ENCODE data around the gene VWA3A. TPM values are rescaled to one million over a fixed set of nuclear protein-coding genes. Genes with fewer than 3 reads are reported as not detected.
"Not testable (repeated sequence)": the region's sequence is repeated elsewhere in the genome, so short reads cannot be mapped to it uniquely, and the experiment has no call there.

The VWA3A gene
- total RNA-seq, 4 donors from 2014 or later = 0.35 to 0.40 TPM; not detected in 2

GRCh38 chr16:22124583-22125284 is 32.4 kb downstream of the VWA3A start:
- whole genome bisulfite sequencing, 2 donors (ENCODE audit: low coverage in 1 of 2) = 40 to 88% methylated on average over 1 to 5 of the region's 6 CpGs
- no peaks in the 10 kb centered on the region for H3K4me1 ChIP-seq
- ATAC-seq = no peak

GRCh38 chr16:22126037-22126558 is 33.8 kb downstream of the VWA3A start:
- no peak for TF ChIP-seq POLR2A (IDR thresholded peaks at IDR 0.05)
- TF ChIP-seq EP300 (IDR thresholded peaks at IDR 0.05) = no peak
- no peak for TF ChIP-seq POLR2AphosphoS5 (IDR thresholded peaks at IDR 0.05)
- TF ChIP-seq, protein P1, sequence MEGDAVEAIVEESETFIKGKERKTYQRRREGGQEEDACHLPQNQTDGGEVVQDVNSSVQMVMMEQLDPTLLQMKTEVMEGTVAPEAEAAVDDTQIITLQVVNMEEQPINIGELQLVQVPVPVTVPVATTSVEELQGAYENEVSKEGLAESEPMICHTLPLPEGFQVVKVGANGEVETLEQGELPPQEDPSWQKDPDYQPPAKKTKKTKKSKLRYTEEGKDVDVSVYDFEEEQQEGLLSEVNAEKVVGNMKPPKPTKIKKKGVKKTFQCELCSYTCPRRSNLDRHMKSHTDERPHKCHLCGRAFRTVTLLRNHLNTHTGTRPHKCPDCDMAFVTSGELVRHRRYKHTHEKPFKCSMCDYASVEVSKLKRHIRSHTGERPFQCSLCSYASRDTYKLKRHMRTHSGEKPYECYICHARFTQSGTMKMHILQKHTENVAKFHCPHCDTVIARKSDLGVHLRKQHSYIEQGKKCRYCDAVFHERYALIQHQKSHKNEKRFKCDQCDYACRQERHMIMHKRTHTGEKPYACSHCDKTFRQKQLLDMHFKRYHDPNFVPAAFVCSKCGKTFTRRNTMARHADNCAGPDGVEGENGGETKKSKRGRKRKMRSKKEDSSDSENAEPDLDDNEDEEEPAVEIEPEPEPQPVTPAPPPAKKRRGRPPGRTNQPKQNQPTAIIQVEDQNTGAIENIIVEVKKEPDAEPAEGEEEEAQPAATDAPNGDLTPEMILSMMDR (IDR thresholded peaks at IDR 0.05) = no peak
- WGBS, 2 donors (ENCODE audit: low coverage in 1 of 2) = 53 to 80% methylated on average over 8 to 14 of the region's 15 CpGs
- no peak overlapping the region for H3K4me3 ChIP-seq
- H3K9me3 ChIP-seq = no peaks in the 10 kb centered on the region
- H3K36me3 ChIP-seq = no peaks in the 10 kb centered on the region
- no peak overlapping the region for H3K27ac ChIP-seq
- H3K27me3 ChIP-seq = no peaks in the 10 kb centered on the region
- no peak for ATAC-seq
- H3K4me1 ChIP-seq = no peaks in the 10 kb centered on the region

More at GRCh38 chr16:22124583-22125284, 32.4 kb downstream of the VWA3A start:
- no peaks in the 10 kb centered on the region for H3K27me3 ChIP-seq
- H3K4me3 ChIP-seq = no peak overlapping the region
- TF ChIP-seq POLR2AphosphoS5 (IDR thresholded peaks at IDR 0.05) (no peak), POLR2A (IDR thresholded peaks at IDR 0.05) (no peak), EP300 (IDR thresholded peaks at IDR 0.05) (no peak)
- TF ChIP-seq, protein P1 (IDR thresholded peaks at IDR 0.05) = no peak
- no peaks in the 10 kb centered on the region for H3K9me3 ChIP-seq
- H3K27ac ChIP-seq = no peak overlapping the region
- no peaks in the 10 kb centered on the region for H3K36me3 ChIP-seq

DNA sequence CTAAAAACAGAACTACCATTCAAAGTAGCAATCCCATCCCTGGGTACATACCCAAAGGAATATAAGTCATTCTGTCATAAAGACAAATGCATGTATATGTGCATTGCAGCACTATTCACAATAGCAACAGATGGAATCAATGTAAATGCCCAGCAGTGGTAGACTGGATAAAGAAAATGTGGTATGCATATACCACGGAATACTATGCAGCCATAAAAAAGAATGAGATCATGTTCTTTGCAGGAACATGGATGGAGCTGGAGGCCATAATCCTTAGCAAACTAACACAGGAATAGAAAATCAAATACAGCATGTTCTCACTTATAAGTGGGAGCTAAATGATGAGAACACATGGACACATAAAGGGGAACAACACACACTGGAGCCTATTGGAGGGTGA is 36.2 kb downstream of the VWA3A start:
- ATAC-seq, H3K4me1 ChIP-seq, H3K9me3 ChIP-seq, H3K27ac ChIP-seq, H3K36me3 ChIP-seq, H3K27me3 ChIP-seq, H3K4me3 ChIP-seq: not testable (repeated sequence)
- WGBS, 2 donors (ENCODE audit: low coverage in 1 of 2) = 92 to 100% methylated on average over 1 of the region's 1 CpG

- H3K9me3 ChIP-seq = no peaks in the 10 kb centered on the region
- no peaks in the 10 kb centered on the region for H3K4me1 ChIP-seq
- H3K4me3 ChIP-seq = no peak overlapping the region
- H3K36me3 ChIP-seq = no peaks in the 10 kb centered on the region
- no peak overlapping the region for H3K27ac ChIP-seq
- TF ChIP-seq, protein P1 (IDR thresholded peaks at IDR 0.05) = no peak
- TF ChIP-seq POLR2AphosphoS5 (IDR thresholded peaks at IDR 0.05) (no peak), EP300 (IDR thresholded peaks at IDR 0.05) (no peak), POLR2A (IDR thresholded peaks at IDR 0.05) (no peak)
- H3K27me3 ChIP-seq = no peaks in the 10 kb centered on the region
- no peak for ATAC-seq
Observed at GRCh38 chr16:22130528-22130927, 38.2 kb downstream of the VWA3A start.

DNA sequence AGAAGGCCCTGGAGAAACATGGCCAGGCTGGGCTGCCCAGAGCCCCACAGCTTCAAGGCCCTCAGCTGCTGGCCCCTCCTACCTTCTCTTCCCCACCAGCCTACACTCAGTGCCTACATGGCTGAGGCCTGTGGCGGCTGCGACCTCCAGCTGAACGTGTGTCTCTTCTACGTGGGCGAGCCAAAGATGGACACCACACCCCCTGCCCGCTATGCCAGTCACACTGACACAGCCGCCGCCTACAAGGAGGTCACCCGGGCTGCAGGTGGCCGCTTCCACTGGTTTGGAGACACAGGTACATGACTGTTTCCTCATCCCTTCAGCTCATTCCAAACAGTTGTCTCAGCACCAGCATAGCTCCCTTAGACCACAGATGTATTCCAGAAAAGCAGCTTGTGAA is 40.5 kb downstream of the VWA3A start:
- Histone ChIP-seq H3K27me3 (no peaks in the 10 kb centered on the region), H3K27ac (no peak overlapping the region), H3K36me3 (no peaks in the 10 kb centered on the region), H3K9me3 (no peaks in the 10 kb centered on the region), H3K4me3 (no peak overlapping the region), H3K4me1 (no peaks in the 10 kb centered on the region)
- WGBS, 2 donors (ENCODE audit: low coverage in 1 of 2) = no CpG with 5 or more reads among the region's 10 CpGs
- TF ChIP-seq EP300 (IDR thresholded peaks at IDR 0.05) (no peak), POLR2A (IDR thresholded peaks at IDR 0.05) (no peak), POLR2AphosphoS5 (IDR thresholded peaks at IDR 0.05) (no peak)
- TF ChIP-seq, protein P1 (IDR thresholded peaks at IDR 0.05) = no peak
- ATAC-seq = no peak

All from gastroesophageal sphincter (tissue), 4 donors.